Esophagus muscularis mucosa (tissue), 4 donors: Measurements from ENCODE around the gene SLC16A12.

Experiments
- CTCF ChIP-seq, 3 experiments: fragments of 200-600 bp in 2 of 3; fragments of 450-650 bp in 1 of 3; sonication (generic) in 2 of 3; IDR thresholded peaks; one replicate each; pipeline ENCODE4 v1.5.1; 2017 to 2019; ENCODE audit warnings: antibody characterized with exemption in 3 of 3, mild to moderate bottlenecking in 2 of 3, moderate library complexity in 1 of 3
- EP300 ChIP-seq: sonication (generic); formaldehyde crosslinking; IDR thresholded peaks from one replicate; pipeline ENCODE4 v1.6.1; 2017; ENCODE audit warnings: antibody characterized with exemption
- POLR2A ChIP-seq: fragments of 450-650 bp; IDR thresholded peaks from one replicate; pipeline ENCODE4 v1.6.1; 2017; ENCODE audit warnings: antibody characterized with exemption, moderate library complexity, mild to moderate bottlenecking, low read depth
- POLR2AphosphoS5 ChIP-seq, 2 donors: sonication (generic); formaldehyde crosslinking; IDR thresholded peaks; one replicate each; pipeline ENCODE4 v1.6.1; 2017; ENCODE audit warnings: antibody characterized with exemption in 2 of 2

GRCh38 chr10:89526358-89526757 is 9.0 kb downstream of the SLC16A12 start:
- no peak for TF ChIP-seq CTCF (IDR thresholded peaks at IDR 0.05)
- no peak for TF ChIP-seq POLR2A
- no peak for TF ChIP-seq EP300
- no peak for TF ChIP-seq POLR2AphosphoS5 (IDR thresholded peaks at IDR 0.05)
